NCI-H2171 treated with DMSO at 0.1 percent for 48 hours (cell line): Measurements from ENCODE around the gene ANKRD40.
"Not testable (repeated sequence)": the region's sequence is repeated elsewhere in the genome, so short reads cannot be mapped to it uniquely, and the experiment has no call there.

ENCODE experiments used
- DNase-seq: peaks from one replicate; lab custom pipeline; 2025; lab: John Stamatoyannopoulos, UW

Gene ANKRD40

DNA sequence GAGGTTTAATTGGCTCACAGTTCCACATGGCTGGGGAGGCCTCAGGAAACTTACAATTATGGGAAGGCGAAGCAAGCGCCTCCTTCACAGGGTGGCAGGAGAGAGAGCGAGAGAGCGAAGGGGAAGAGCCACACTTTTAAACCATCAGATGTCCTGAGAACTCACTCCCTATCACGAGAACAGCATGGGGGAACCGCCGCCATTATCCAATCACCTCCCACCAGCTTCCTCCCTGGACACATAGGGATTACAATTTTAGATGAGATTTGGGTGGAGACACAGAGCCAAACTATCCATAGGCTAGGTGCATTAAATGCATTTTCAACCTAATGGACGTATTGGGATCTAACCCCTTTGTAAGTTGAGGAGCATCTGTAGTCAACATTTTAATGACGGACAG lies 4.9 kb upstream of the ANKRD40 start:
- DNase-seq: no peak

DNA sequence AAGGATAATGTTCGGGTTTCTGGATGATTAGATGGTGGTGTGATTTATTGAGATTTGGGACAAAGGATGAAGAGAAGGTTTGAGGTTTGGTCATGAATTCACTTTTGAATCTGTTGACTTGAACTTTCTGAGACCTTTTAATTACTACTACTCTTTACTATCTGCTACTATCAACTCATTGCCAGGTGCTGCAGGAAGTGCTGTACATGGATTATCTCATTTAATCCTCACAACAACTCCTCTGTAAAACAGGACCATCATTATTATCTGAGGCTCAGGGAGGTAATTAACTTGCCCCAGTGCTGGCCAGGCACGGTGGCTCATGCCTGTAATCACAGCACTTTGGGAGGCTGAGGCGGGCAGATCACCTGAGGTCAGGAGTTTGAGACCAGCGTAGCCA lies 2.9 kb upstream of the ANKRD40 start:
- DNase-seq: no peak

DNA sequence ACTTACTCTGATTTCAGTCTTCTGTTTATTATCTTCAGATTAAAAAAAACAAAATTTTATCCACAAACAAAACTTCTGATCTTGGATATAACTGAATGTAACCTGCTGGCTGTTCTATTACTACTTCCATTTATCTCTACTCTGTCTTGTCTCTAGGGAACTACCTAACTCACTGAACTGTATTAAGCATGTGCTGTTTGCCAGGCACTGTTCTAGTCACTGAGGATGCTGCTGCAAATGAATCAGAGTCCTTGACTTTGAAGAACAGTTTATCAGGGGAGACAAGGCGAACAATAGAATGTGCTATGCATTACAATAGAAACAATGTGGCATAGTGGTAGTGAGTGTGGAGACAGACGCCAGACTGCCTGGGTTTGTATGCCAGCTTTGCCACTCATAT lies 2.3 kb upstream of the ANKRD40 start:
- DNase-seq: no peak

DNA sequence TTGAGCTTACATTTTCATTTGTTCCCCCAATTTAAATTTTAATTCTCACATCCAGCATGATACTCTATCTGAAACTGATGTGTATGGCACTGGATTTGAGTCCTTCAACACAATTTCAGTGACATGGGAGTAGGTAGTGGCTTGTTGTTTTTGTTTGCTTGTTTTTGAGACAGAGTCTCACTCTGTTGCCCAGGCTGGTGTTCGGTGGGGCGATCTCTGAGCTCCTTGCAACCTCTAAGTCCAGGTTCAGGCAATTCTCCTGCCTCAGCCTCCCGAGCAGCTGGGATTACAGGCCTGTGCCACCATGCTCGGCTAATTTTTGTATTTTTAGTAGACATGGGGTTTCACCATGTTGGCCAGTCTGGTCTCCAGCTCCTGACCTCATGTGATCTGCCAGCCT lies 1.3 kb upstream of the ANKRD40 start:
- DNase-seq: not testable (repeated sequence)

DNA sequence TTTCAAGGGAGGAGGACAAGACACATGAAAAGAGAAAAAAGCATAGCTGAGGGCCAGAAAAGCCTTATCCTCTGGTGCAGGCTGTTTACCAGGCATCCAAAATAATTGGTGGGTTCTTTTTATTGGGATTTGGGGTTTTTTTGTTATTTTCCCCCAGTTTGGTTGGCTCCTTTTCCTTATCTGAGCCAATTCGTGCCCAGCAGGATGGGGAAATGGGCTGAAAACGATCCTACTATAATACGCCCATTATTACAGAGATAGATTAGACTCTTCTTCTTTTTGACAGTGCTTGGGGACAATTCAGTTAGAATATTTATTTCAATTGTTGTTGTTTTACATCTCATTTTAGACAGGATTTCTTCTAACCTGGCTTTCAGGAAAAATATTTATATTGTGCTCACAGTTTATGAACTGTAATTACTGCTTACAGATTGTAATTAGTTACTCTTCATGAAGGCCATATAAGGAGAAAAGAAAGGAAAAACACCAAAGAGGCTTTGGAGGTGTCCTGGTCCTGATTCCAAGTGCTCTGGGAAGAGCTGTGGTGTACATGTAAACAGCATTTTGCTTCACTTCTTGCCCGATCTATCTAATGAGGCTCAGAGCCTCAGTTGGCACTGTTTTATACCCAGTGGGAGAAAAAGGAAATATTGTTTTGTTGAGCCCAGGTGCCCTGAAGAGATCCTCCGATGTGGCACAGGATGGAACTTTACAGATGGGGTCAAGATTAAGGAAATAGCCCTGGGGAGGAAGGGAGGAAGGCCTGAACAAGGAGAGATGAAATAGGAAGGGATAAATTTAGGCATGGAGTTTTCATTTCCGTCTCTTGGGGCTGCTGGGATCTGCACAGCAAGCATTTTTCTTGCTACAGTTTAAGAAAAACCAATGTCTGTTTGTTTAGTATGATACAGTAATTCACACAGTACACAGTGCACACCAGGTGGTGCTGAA lies 611 bp upstream of the ANKRD40 start:
- peak; percentile 62 for DNase-seq

DNA sequence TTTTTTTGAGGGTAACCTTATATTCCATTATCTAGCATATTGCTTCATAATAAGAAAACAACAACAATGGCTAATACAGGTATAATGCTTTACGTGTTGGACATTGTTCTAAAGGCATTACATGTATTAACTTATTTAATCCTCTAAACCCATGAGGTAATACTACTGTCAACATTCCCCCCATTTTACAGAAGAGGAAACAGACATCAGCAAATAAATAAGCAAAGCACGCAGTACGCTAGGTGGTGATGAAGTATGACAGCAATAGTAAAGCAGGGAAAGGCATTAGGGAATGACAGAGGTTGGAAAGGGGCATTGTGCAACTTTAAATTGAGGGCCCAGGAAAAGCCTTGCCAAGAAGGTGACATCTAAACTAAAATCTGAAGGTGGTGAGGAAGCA lies 4.6 kb downstream of the ANKRD40 start:
- no peak for DNase-seq

DNA sequence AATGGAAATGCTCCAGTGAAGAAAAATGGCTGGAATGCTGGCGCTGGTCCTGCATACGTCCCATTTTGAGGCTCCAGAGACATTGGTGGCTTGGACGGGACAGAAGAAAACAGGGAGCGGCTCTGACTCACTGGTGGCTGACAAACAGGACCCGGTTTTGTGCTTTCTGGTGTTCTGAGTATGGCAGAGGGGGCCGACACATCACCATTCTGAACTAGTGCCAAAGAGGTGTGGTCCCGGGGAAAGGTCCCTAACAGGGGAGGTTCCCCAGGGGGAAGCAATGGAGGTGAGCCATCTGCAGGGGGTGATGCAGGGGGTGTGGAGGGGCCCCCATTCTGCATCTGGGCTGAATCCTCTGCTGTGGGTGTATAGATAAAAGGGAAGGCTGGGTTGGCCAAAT lies 8.3 kb downstream of the ANKRD40 start:
- no peak for DNase-seq

DNA sequence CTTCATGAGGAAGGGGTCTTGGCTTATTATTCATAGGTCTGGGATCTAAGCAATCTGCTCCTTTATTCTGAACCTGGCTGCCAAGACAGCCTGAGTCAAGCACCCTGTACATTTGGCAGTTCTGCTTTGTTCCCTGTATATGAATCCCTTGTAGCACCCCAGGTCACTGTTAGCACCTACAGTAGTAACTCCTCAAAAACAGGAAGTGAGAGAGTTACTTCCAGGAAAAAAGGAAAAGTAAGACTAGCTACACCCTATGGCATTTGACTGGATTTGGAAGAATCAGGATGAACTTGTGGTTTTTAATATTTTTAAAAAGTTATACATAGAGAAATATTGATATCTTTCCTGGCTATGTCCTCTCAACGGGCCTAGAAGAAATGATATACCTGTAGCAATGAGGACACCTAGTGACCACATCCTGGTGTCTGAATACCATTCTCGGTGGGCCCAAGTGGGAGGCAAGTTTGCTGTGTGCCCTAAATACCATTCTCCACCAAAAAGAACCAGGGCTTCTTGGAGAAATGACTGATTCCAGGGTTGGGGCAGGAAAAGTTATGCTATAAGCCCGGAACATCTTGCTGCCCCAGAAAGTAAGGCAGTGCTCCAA lies 9.9 kb downstream of the ANKRD40 start:
- no peak for DNase-seq

DNA sequence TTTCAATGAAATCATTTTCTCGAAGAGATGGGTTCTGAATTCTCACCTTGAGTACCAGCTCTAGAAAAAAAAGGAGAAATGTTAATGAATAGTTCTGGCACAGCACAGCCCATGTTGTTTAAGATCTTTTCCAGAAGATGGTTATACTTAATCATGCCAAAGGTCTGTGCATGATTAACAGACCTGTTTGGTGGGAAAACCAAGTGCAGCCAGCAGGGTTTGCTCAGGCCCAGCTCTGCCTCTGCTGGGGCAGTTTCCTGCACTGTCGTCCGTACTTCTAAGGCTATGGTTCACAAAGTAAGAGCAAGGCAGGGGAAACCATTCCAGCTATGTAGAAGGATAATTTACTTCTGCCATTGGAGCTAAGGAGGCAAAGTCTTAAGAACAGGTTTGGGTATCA lies 10.7 kb downstream of the ANKRD40 start:
- DNase-seq: no peak

DNA sequence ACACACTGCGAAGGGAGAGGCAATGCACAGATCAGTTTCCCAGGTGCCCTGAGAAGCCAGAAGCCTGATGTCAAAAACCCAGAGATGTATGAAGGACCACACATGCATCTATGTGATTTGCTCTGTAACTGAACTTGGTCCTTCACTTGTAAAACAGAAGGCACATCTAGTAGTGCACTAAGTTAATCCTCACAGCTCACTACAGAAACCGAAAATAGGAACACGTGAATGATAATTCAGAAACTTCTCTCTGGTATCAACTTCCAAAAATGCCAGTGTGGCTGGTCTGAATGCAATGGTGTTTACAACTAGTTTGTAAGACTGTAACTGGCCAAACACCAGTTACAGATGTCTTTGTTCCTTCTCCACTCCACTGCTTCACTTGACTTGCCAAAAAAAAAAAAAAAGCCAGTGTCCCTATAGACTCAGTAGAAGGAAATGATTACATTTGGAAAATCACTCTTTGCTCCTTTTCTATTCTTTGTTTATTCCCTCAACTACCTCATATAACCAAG lies 11.3 kb downstream of the ANKRD40 start:
- no peak for DNase-seq

DNA sequence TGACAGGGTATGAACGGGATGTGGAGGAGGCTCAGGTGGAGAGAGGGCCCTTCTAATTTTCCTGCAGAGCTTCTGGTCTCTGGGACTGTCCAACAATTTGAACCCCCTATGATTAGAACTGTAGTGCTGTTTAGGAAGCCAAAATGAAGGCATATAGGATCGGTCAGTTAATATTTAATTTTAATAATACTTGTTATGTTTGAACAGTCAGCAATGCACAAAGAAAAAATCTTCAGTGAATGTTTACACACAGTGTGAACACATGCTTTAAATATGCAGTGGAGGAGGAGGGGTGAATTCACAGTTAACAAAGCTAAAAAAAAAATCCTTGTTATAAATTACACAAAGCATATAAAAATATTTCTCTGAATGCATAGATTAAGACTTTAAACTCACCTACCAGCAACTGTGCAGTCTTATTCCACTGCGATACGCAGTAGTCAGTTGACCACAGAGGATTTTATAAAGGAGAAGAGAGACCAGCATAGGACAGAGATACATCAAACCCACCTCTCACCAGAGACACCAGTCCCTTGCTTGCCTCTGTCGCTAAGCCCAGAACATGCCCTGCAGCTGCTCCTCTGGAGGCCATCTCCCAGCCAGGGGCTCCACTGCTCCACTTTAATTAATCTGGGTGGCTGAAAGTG lies 14.6 kb downstream of the ANKRD40 start:
- DNase-seq: no peak

DNA sequence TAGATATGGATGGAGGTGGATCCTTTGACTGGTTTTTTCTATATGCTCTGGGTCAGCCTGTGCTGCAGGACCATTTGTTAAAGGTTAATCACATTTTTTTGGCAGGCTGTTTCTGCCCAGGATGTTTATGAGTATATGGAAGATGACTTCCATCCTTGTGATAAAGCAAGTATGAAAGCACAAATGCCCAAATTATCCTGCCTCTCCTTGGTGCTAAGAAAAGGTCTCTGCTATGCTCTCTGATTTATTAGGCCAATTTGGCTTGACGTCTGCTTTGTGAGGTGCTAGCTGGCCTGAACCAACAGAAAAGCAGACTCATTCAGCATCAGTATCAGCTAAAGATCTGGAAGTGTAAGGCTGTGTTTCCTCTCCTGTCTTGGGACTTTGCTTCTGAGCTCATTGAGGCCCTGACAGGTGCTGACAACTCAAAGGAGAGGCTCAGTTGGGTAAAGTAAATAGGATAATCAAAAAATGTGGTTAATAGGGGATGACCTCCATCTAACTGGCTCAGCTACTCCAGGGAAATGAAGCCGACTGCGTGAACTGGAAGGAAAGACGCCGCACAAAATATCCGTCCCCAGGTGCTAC lies 15.2 kb downstream of the ANKRD40 start:
- DNase-seq: no peak

DNA sequence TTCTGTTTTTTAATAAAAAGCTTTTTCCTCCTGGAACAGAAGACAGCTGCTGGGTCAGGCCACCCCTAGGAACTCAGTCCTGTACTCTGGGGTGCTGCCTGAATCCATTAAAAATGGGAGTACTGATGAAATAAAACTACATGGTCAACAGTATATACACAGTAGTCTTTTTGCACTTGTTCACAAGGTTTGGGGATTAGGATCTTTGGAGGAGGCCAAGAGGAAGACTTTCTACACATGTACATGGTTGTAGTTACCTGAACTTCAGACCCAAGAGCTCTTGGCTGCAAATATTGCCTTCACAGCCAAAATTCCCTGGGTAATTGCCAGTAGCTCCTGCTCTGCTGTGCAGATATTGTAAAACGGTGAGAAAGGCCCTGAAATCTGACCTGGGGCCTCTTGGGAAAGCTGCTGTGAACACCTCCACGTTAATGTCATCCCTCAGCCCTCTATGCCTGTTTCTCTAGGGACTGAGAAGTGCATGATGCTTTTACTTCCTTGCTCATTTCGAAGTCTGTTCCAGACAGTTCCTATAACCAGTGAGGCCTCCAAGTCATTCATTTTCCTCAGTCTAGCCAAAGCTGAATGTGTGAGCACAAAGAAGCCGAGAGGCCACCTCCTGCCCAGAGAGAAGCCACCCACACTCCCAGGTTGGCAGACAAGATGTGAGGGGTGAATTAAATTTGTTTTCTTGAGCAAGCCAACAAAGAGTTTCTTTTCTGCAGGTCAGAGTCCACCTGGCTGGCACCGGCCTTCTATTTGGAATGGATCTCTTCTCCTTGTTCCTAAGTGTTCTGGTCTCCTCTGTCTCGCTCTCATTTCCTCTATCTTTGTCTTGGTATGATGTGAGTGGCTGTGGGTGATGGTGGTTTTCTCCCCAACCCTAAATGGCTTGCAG lies 15.9 kb downstream of the ANKRD40 start:
- DNase-seq: peak; percentile 73

DNA sequence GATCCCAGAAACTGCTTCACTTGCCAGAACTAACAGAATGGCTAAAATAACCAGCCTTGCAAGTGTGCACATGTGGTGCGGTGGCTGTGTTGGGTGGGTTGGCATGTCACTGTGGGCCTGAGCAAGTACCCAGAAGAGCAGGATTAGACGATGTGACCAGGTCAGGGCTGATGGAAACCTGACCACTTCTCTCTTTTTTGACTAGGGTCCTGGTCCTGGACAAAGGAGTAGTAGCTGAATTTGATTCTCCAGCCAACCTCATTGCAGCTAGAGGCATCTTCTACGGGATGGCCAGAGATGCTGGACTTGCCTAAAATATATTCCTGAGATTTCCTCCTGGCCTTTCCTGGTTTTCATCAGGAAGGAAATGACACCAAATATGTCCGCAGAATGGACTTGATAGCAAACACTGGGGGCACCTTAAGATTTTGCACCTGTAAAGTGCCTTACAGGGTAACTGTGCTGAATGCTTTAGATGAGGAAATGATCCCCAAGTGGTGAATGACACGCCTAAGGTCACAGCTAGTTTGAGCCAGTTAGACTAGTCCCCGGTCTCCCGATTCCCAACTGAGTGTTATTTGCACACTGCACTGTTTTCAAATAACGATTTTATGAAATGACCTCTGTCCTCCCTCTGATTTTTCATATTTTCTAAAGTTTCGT lies 16.7 kb downstream of the ANKRD40 start:
- DNase-seq: no peak

DNA sequence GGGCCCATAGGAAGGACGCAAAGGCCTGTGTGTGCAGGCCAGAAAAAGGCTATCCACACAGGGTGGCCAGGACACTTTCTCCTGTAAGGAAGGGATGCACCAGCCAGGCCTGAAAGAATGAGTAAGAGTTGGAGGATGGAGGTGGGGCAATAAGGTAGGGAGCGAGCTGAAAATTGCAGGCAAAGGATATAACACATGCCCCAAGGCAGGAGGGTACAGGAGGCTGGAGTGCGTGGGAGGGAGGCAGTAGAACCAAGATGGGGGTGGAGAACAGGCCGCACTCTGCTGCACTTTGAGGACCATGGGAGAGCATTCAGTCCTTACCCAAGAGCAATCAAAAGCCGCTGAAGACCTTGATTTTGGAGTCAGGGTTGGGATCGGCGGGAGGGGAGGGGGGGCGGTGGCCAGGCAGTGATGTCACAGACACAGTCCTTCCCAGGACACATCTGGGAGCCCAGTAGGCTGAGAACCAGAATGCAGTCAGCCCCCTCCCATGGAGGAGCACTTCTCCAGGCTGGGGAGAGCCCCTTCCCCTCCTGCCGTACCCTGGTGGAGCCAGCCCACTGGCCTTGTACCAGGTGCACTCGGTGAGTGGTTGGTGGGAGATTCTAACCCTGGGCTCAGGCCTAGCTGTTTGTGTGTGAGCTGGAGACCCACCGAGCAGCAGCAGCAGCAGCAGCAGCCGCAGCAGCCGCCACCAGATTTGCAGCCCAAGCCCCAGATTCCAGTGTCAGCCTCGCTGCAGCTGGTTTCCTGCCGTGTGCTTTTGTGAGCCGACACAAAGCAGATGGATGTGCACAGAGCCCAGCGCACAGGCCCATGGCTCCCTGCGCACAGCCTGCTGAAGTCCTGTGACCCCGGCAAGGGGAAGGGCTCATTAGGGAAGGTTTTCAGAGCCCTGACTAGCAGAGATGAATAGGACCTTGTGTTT lies 17.5 kb downstream of the ANKRD40 start:
- DNase-seq: peak; percentile 7

DNA sequence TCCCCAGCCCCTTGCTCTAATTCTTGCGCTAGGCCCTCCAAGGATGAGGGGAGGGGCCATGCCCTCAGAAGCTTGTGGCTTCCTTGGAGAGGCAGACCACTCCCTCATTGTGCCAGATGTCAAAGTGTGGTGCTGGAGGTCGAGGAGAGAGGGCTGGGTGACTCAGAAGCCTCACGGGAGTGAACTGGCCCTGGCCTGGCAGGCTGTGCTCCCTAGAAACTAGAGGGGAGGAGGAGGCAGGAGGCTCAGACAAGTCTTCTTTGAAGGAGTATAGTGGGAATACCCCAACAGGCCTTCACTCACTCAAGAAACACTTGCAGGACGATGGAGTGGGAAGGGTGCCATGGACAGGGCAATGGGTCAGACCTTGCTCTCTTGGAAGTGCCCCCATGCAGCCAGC lies 18.5 kb downstream of the ANKRD40 start:
- peak; percentile 17 for DNase-seq

DNA sequence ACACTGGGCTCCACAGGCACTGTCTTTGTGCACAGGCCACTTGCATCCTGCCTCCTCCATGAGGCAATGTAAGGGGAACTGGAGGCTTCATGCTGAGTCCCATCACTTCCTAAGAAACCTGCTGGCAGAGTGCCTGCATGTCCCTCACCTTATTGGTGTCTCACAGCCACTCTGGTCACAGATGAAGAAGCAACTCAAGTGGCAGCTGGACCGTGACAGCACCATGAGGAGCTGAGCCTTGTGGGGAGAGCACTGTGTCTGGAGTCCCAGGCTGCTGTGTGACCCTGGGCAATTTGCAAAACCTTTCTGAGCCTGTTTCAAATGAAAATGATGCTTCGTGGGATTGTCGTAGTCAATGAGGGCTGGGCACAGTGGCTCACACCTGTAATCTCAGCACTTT lies 19.5 kb downstream of the ANKRD40 start:
- no peak for DNase-seq

DNA sequence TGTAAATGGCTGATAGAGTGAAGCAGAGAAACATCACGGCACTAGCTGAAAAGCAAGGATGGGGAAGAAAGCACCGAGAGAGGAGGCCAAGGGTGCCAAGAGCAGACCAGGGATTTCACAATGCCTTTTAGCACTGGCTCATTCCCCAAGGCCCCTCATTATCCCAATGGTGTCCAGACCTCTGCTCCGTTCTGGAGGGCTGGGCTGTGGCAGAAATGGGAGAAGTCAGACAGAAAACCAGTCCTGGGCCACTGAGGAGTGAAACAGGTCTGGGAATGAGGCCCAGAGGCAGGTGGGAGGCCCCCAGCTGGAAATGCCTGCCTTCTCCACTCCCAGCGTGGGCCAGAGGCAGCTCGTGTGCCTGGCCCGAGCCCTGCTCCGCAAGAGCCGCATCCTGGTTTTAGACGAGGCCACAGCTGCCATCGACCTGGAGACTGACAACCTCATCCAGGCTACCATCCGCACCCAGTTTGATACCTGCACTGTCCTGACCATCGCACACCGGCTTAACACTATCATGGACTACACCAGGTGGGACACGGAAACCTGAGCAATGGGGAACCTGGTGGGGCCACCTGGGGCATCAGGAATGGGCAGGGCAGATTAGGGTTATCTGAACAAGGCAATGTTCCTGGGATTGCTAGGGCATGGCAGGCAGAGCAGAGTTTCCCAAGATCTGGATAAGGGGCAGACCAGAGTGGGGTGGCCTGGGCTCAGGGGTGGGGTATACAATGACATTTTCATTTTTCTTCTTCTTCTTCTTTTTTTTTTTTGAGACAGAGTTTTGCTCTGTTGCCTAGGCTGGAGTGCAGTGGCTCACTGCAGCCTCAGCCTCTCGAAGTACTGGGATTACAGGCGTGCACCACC lies 20.3 kb downstream of the ANKRD40 start:
- no peak for DNase-seq
